Measurements from ENCODE around the gene PTX4.

The PTX4 gene

DNA sequence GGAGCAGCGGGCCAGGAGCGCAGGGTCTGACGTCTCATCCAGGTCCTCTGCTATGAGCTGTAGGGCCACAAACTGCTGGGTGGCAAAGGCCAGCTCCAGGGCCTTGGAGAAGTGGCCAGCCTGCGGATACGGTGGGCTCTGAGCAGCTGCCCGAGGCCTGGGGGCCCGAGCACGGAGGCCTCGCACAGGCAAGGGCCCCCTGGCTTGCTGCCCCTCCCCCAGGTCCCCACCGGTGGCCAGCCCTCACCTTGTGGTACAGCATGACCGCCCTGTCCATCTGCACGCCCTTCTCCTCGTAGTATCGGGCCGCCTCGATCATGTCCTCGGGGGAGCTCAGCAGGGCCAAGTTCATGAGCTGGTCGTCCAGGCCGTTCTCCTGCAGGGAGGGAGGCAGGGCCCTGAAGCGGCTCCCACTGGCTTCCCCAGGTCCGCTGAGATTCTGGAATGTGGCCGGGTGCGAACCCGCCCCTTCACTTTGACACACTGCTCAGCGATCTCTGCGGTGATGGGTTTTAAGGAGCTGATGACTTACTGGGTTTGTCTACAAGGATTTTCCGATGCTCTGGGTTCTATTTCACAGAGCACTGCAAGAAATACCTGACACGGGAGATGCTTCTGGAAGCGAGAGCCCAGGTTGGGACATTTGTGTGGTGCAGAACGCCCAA lies 35.0 kb upstream of the PTX4 start:
- DNase-seq, result no peak

DNA sequence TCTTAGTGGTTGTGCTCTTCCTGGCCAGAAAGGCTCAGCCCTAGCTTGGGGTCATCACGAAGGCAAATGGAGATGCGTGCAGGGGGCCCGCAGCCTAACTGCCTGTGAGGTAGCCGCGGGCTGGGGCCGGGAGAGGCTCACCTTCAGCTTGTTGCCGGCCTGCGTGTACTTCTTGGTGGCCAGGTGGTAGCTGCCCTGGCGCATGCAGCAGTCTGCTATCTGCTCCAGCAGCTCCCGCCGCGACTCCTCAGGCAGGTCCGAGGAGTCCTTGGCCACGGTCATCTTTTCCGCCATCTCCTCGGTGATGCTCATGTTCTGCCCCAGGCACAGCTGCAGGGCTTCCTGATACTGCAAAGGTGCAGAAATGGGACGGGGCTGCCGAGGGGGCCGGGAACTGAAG lies 31.7 kb upstream of the PTX4 start:
- no peak for DNase-seq

DNA sequence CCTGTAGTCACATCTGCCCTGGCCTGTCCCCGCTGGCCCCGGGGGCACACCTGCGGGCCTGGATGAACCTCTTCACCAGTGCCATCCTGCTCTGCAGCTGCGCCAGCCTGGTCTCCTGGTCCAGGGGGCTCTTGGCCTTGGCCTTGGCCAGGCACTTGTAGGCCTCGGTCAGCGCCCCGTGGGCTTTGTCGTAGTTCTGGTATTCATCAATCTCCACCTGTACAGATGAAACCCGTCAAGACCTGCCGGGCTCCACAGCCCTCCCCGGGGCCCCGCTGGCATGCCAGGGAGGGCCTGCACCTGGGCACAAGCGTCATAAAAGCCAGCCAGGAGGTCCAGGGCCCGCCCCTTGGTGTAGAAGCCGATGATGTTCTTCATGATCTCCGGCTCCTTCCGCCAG lies 31.1 kb upstream of the PTX4 start:
- no peak for DNase-seq

DNA sequence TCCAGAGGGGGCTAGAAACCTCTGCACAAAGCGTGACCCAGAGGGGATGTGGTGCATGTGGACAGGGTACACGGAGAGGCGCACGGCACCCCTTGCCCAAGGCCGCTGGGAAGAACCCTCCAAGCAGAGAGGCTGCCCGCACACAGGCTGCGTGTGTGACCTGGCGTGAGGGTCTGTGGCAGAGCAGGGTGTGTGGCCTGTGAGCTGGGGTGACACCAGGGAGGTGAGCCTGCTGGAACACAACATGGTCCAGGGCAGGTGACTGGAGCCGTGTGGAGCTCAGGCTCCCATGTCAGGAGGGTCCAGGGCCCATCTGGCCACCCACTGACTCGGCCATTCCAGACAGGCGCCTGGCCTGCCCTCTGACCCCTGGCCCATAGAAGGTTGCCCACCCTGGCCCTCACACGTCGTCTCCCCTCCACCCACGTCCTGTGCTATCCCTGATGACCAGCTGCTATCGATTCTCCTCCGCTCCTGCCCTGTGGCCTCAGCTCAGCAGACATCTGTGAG lies 29.9 kb upstream of the PTX4 start:
- no peak for DNase-seq

DNA sequence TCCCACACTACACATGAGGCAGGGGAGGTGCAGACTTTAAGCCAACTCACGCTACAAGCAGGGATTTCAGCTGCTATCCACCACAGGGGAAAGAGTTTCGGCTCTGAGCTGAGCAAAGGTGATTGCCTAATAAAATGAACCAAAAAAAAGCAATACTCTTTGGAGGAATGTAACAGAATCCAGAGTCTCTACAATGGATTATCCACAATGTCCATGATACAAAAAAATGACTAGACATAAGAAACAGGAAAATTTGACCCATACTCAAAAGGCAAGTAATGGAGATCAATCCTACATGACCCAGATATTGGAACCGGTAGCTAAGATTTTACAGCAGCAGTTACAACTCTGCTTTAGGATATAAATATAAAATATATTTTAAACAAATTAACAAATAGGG lies 25.8 kb upstream of the PTX4 start:
- no peak for DNase-seq

DNA sequence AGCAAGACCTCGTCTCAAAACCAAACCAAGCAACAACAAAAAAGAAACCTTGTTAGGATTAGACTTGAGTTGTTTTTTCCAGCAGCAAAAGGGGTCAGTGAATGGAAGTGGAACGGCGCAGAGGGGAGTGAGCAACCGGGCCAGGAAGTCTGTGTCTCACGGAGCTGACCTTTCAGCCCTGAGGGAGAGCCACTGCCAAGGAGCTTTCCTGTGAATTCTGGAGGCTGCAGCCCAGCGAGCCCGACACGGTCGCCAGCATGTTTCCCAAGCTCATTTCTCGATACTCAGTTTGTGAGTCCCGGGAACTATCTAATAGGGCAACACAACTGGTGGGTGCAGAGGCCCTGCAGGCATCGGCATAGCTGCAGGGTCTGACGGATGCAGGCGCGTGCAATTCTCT lies 24.0 kb upstream of the PTX4 start:
- no peak for DNase-seq

DNA sequence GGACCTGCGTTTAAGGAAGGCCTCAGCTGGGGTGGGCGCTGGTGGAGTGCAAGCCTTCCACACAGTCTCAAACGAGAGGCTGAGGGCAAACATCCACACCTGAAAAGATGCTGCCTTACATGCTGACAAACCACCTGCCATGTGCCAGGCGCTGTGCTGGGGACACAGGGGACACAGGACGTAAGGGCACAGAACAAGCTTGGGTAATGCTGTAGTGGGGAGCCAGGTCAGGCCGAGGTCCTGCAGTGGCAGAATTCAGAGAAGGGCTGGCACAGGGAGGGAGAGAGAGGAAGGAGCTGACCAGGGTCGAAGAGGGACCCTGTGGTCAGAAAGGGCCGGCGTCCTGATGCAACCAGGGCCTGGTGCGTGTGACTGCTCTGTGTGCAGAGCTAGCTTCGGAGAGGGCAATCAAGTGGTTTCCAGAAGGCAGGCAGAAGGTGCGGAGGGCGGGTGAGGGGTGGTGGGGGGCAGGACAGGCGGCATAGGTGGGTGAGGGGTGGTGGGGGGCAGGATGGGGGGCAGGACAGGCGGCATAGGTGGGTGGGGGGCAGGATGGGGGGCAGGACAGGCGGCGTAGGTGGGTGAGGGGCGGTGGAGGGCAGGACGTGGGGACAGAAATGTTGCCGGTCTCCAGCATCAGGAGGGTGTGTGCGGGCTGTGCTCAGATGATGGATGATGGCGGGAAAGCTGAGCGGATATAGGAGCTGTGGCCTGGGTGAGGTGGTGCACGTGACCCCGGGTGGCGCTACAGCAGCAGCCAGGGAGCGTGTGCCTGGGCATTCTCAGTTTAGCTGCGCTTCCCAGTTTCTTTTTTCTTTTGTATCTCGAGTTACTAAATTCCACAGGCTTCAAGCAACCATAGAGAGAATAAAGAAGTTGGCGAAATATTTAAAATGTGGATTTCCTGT lies 23.2 kb upstream of the PTX4 start:
- DNase-seq, result no peak

DNA sequence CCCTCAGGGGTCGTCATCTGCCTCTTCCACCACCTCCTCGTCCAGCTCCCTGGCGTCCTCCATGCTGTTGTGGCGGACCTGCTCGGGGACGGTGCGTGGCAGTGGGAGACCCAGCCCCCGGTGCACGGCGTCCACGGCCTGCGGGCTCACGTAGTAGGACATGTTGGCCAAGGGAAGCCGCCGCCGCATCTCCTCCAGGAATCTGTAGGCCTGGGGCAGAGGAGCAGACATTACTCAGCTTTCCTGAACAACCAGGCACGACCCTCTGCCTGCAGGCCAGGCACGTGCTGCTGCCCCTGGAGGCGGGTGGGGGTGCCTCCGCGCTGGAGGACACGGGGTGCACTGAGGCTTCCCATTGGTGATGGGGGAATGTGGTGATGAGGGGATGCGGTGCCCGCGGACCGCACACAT lies 22.2 kb upstream of the PTX4 start:
- no peak for DNase-seq

DNA sequence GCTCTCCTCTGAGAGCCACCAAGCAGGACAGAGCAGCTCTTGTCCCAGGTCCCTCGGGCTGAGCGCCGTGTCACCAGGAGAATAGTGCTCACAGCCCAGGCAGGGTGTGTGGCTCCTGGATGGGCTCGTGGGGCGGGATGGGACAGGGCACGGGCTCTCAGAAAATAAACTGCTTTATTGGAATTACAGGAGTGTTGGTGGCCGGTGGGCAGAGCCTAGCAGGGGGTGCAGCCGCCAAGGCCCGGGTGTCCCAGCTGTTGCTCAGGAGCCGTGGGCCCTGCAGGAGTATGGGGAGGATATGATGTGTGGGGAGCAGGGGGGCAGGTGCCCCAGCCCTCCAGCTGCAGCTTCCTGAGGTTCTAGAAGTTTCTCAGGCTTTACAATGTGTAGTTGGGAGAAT lies 21.5 kb upstream of the PTX4 start:
- no peak for DNase-seq

DNA sequence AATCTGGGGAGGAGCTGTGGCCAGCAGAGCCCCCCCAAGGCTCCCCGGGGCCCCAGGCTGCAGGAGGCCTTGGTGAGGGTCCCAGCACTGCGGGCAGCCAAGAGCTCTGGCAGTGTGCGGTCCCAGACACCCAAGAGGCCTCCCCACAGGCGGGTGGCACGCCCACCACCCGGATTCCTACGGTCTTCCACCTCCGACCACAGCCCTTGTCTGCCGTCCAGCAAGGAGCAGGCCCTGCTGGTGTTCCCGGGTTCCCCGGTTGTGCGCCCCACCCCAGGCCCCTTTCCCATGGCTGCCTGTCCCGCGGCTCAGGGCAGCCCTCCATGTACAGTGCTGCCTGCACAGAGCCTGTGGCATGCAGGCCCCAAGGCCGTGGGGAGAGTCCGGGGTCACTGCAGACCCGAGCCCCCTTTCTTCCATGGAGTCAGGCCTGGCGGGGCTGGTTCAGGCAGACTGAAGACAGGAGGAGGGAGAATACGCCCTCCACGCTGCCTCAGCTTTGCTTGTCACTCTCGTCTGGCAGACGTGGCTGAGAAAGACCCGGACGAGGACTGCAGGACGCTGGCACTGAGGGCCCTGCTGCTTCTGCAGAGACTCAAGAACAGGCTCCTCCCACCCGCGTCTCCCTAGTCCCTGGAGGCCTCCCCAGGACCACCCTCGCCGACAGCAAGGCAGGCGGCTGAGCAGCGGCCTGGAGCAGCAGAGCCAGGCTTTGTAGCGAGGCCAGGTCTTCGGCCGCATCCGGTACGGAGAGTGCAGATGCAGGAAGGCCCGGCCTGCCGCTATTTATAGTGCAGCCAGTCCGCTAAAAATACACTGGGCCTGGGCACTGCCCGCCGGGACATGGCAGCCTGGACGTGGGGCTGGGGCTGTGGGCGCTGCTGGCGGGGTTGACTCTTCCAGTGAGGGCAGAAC lies 20.8 kb upstream of the PTX4 start:
- DNase-seq, result no peak

DNA sequence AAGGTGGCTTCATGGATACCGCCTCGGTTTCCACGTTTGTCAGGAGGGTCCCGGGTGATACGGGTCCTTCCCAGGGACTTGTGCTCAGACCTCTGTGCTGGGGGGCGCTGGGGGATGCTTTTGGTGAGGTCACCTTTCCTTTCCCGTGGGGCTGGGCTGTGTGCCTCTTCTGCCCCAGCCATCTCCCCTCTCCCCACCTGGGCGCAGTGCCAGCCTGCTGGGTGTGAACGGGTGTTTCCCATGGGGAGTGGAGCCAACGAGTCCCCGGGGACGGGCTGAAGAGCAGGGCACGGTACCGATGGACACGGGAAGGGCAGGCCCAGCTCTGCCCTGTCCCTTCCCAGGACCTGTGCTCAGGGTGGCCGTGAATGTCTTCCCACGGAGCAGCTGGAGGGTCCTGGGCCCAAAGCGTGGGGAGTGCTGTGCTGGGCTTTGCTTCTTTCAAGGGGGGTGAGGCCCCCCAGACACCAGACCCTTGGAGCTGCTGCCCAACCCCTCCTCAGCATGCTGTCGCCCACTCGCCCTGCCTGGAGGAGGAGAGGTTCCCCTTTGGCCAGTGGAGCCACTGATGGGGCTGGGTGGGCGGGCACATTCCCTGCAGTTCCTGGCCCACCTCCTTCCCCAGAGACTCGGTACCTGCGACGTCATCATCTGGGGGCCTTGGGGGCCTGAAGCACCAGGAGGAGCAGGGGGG lies 19.9 kb upstream of the PTX4 start:
- no peak for DNase-seq

DNA sequence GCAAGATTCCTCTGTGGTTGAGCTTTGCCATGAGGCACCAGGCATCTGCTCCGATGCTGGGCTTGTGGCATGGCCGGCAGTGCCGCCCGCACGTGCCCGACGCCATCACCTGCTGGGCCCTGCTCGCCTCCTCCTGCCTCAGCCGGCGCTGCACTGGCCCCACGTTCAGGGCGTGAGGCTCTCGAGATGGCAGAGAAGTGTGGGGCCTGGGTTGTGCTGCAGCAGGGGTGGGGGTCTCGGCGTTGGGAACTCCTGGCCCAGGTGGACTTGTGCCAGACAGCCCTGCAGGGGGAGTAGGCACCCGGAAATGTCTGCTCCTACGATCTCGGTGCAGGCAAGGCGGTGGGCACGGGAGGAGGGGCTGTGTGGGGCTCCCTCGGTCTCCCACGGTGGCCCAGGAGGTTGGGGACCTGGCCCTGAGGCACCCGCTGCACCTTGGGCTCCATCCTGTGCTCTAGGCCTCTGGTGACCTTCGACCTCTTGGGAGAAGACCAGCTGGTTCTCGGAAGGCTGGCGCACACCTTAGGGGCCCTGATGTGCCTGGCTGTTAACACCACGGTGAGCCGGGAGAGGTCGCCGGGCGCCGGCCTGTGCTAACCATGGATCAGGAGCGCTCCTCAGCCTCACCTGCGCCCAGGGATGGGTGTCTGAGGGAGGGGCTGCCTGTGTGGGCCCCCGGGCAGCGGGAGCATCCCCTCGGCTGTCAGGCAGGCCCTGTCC lies 17.9 kb upstream of the PTX4 start:
- DNase-seq, result no peak

DNA sequence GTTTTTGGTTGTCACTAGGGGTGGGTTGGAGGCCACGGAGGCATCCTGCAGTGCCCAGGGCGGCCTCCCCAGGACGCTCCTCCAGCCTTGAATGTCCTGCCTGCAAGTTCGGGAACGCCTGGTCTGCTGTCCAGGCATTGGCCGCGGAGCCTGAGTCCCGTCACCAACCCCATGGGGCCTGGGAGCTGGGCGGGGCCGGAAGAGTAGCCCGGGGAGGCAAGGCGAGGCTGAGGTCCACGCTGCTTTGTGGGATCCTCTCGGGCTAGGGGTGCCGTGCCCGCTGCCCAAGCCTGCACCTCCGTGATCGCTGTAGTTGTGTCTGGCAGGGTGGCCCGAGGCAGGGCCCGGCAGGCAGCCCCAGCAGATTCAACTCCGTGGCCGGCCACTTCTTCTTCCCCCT lies 17.2 kb upstream of the PTX4 start:
- no peak for DNase-seq

DNA sequence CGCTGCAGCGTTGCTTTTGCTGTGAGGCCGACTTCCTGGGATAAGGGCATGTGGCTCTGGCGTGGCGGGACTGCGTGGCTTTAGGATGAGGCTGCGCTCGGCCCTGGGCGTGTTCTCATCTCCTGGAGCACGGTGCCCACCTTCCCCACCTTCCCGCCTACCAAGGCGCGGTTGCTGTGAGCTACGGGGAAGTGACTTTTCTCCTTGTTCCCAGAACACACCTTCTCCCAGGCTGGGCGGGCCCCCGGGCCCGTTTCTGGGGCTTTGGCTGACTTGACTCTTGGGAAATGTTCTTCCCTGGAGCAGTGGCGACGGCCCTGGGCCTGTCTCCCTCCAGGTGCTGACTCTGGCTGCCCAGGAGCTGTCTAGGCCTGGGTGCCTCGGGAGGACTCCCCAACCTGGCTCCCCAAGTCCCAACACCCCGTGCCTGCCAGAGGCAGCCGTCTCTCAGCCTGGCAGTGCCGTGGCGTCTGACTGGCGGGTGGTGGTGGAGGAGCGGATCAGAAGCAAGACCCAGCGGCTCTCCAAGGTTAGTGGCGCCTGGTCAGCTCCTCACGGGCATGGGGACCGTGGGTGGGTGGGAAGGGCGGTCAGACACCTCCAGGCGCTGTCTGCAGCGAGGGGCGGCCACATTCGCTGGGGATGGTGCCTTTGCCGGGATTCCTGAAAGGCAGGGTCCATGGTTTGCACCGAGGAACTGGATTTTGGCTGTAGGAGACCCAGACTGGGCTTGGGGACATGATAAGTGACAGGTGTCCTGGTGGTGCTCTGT lies 16.5 kb upstream of the PTX4 start:
- no peak for DNase-seq

DNA sequence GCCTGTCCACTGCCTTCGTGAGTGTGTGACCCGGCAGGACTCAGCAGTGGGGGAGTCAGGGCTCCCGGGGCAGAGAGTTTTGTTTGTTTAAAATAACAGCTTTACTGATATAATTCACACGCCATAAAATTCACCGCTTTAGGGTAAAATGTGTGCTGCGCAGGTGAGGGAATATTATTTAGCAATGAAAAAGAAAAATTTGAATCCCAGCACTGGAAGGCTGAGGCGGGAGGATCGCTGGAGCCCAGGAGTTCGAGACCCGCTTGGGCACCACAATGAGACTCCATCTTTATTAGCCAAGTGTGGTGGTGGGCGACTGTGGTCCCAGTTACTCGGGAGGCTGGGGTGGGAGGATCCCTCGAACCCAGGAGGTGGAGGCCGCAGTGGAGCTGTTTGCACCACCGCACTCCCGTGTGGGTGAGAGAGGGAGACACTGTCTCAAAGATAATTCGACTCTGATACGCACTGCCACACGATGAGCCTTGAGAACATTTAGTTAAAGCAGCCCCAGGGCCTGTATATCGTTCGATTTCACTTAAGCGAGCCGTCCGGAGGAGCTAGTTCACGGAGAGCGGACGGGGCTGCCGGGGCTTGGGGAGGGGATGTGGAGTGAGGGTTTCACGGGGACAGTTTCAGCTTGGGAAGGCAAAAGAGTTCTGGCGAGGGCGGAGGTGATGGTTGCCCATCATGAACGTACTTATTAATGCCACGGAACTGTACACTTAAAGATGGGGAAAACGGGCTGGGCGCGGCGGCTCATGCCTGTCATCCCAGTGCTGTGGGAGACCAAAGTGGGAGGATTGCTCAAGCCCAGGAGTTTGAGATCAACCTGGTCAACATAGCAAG lies 14.6 kb upstream of the PTX4 start:
- DNase-seq, result no peak

DNA sequence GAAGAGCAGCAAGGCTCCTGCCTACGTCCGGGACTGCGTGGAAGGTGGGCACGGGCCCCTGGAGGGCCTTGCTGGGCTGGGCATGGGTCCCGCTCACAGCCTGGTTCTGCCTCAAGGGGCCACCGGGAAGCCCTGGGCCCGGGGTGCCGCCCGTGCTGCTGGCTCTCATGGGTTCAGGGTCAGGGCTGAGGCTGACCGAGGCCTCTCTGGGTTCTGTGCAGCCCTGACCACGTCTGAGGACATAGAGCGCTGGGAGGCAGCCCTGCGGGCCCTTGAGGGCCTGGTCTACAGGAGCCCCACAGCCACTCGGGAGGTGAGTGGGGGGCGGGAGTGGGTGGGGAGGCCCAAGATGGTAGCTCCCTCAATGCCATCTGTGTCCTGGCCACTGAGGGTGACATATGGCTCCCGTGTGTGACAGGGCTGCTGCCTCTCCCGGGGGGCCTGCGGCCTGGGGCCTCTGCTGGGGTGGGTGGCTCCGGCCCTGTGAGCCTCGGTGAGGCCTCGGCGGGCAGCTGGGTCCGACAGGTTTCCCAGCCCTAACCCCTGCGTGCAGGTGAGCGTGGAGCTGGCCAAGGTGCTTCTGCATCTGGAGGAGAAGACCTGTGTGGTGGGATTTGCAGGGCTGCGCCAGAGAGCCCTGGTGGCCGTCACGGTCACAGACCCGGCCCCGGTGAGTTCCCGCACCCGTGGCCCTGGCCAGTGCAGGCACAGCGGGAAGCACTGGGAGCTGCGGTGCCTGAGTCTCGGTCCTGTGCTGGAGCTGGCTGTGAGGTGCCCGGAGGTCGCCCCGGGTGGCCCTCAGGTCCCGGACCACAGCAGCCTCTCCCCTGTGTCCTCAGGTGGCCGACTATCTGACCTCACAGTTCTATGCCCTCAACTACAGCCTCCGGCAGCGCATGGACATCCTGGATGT lies 13.6 kb upstream of the PTX4 start:
- DNase-seq, result no peak

DNA sequence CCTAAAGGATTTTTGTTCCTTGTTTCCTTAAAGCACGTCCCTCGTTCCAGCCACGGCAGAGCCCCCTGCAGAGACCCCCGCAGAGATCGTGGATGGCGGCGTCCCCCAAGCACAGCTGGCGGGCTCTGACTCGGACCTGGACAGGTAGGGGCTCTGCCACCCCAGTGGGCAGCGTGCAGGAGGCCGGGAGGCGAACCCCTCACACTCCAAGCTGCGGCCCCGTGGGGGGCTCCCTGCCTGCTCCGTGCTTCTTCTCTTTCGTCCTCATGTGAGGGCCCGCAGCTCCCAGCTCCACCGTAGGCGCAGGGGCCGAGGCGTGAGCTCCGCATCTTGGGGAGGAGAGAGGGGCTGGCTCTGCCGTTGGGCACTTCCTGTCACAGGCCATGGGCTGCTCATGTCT lies 12.9 kb upstream of the PTX4 start:
- DNase-seq, result no peak

DNA sequence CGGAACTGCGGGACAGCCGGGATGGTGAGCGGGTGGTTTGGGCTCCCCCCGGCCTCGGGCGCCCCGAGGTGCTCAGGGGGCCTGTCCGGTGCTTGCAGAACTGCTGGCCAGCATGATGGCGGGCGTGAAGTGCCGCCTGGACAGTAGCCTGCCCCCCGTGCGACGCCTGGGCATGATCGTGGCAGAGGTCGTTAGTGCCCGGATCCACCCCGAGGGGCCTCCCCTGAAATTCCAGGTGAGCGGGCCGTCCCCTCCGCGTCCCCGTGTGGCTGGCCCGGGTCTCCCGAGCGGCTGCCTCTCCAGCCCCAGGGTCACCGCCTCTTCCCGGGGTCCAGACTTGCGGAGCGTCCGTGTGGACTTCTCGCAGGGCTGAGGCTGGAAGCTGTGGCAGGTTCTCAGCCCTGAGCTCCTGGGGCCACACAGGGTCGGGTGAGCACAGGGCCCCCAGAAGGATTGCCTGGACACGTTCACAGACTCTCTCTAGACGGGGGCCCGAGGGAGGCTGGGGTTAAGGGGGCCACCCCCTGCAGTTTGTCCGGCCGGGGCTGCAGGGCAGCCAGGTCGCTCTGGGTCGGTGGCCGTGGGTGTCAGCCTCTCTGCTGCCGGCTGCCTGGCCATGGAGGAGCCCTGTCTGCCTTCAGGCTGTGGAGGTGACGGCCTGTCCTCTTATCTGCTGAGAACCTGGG lies 11.9 kb upstream of the PTX4 start:
- no peak for DNase-seq
